ENCODE measurements around the gene ZMIZ1.
A peak's percentile ranks its signal among the peaks of the same experiment; 100 is the strongest.

The ZMIZ1 gene

DNA sequence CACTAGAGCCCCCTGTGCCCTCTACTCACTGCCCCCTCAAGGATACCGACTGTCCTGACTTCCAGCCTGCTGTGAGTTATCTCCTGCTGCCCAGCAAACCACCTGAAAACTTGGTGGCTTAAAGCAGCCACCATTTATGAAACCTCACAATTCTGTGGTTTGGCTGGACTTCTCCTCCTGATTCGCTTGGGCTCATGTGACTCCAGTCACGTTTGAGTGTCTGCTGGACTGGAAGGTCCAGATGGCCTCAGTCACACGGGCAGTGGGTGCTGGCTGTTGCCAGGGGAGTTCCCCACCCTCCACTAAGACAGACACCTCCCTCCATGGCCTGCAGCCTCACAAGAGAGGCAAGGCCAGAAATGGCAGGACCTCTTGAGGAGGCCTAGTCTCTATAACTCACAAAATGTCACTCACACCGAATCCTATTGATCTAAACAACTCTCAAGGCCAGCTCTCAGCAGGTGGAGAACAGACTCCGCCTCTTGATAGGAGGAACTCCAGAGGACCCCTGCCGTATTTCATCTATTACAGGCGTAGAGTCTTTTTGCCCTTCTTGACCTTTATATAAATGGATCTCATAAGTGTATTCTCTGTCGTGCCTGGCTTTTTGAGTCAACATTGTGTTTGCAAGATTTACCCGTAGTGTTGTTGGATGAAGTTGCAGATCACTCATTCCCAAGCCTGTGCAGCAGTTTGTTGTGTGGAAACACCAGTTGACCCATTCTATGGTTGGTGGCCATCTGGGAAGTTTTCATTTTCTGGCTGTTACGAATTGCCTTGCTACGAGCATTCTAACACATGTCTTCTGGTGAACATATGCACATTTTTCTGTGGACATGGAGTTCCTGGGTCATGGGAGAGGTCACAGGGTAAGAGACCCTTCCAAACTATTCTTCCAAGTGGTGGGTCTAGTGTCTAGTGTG is 48.3 kb downstream of the ZMIZ1 start:
- peak; percentile 68 for DNase-seq (ENCODE audit: low spot score)

DNA sequence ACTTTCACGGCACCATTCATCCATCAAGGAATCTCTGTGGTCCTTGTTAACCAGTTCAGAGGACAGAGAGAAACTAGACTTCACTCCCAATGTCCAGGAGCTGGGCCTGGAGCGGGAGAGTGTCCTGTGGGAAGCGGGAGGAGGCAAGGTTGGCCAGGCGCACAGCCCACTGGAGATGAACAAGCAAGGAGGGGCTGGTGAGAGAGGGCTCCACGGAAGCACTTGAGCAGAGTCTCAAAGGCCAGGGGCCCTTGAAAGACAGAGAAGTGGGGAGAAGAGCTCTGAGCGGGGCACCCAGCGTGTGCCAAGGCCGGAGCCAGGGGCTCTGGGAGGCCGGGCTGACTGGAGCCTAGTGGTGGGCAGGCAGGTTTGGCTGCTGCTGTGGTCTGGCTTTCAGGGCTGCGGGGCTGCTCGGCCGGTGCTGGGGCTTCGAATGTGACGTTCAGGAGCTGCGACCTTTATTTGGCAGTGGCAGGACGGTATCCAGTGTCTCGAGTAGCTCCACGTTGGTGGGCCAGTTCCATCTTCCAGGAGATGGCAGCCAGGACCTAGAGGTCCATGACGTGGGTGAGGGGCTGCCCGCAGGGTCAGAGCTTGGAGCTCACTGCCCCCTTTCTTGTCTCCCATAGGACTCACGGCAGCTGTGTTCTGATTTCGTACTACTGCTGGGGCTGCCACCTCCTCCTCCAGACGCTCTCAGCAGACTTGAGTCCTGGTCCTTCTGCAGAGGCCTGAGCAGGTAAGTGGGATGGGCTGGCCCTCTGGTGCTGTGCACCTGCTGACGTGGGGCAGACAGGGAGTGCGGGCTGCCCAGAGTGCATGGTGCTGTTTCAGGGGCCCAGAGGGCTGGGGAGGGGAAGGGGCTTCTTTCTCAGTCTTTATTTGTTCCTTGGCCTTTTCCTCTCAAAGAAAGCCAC is 49.8 kb downstream of the ZMIZ1 start:
- DNase-seq (ENCODE audit: low spot score) = no peak

DNA sequence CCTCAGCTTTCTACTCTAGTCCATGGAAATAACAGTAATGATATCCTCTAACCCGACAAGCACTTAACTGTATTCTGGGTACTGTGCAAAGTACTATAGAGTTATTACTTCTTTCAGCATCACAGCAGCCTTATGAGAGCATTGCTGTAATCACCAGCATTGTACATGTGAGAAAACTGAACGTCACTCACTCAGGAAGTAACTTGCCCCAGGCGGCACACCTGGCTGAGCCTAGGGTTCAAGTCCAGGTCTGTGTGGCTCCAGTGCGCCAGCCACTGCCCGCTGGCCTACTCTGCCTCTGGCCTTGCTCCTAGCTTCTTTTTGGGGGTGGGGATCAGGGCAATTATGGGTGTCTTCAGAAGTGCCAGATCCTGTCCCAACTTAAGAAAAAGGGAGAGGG is 50.5 kb downstream of the ZMIZ1 start:
- no peak for DNase-seq (ENCODE audit: low spot score)

DNA sequence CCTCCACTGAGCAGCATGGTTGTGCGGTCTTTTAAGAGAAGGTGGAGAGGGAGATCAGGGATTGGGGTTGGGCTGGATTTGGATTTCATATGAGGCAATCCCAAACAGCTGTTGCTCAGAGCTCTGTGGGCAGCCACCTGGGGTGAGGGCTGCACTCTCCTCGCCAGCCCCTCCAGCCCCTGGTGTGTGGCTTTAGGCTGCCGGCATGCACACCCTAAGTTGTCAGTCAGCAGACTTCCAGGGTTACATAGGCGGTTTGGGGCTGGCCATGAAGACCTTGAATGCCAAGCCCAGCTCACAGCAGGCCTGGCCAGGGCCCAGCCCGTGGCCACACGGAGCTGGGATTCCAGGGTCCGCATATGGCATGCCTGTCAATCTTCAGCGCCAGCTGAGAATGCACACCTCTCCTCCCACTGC is 54.8 kb downstream of the ZMIZ1 start:
- no peak for DNase-seq (ENCODE audit: low spot score)

DNA sequence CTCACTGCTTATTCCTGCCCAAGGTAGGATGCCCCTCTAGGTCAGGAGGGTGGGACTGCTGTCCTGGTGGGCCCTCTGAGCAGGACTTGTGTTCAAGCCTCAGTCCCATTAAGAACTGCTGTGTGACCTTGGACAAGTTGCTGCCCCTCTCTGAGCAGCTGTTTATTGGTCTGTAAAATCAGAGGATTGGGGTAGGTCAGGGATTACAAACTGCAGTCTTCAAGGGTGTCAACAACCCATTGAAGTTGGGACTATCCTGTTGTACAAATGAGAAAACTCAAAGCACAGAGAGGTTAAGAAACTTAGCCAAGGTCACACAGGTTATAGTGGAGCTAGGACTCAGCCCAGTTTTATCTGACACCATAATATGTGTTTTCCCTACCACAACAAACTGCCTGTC is 55.3 kb downstream of the ZMIZ1 start:
- DNase-seq (ENCODE audit: low spot score) = no peak

DNA sequence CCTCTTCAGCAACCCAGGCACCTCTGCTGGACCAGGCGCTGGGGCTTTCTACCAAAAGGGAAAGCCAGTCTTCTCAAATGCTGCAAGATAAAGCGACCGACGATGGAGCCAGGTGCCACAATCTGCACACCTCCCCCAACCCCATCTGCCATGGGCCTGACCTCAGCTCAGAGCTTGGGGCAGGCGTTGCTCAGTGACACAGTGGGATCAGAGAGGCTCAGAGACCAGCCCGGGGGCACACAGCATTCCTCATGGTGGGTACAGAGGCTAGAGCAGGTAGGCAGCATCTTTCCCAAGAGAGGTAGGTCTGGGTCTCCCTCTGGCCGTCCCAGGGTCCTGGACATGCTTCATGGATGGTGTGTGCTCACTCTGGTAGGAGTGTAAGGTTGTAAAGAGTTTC is 56.3 kb downstream of the ZMIZ1 start:
- no peak for DNase-seq (ENCODE audit: low spot score)

DNA sequence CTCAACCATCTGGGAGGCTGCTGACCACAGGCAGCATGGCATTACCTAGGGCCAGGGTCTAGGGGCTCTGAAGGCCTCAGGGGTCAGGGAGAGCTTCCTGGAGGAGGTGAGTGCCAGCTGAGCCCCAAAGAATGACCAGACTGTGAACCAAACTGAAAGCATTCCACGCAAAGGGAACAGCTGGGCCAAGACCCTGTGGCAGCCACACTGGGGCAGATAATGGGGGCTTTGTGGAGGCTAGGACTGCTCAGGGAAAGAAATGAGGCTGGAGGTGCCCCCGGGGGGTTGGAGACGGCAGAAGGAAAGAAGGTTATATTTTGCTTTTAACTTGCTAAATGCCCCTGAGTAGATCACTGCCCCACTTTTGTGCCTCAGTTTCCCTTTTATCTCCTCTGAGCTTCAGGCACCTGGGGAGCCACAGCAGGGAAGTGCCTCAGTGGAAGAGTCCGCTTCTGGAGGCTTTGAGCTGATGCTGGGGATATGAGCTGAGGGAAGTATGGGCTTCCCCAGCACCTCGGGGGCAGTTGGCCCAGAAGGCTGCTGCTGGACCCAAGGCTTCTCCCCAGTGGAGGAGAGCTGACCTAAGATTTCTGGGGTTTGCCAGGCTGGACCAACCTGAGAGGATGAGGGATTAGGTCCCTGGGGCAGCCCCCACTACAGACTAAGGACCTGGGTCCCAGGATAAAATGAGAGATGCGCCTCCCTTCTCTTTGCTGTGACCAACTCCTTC is 57.8 kb downstream of the ZMIZ1 start:
- DNase-seq (ENCODE audit: low spot score) = no peak

DNA sequence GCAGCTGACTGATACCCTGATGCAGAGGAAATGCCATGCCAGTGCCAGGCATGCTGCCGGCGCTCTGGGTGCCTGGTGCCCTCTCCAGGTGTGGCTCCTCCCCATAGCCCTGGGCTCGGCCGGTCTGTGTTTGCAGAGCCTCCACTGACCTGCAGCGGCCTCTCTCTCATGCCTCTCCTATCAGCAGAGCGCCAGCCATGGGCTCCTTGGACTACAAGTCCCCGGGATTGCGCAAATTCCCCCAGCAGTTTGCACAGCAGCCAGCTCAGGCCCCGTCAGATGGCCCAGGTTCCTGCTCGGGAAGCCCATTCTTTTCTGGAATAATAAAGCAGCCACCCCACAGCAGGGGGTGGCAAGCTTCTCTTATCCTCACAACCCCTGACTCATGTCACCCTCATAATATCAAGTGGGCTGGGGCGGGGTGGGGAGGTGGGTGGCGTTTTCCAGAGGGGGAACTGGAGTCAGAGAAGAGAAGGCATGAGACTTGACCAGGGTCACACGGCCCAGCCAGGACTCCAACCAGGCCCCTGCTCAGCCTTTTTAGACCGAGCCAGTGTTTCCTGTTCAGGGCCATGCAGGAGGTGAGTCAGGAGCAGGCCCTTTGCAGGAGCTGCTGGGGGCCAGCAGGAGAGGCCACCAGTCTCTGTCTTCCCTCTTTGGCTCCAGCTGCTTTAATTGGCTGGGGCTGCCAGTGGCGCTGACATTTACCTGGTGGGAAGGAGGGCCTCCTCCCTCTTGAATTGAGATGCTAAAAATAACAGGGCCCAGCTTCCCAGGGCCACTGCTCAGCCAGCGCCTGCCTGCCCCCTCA is 58.6 kb downstream of the ZMIZ1 start:
- DNase-seq (ENCODE audit: low spot score) = peak; percentile 59

DNA sequence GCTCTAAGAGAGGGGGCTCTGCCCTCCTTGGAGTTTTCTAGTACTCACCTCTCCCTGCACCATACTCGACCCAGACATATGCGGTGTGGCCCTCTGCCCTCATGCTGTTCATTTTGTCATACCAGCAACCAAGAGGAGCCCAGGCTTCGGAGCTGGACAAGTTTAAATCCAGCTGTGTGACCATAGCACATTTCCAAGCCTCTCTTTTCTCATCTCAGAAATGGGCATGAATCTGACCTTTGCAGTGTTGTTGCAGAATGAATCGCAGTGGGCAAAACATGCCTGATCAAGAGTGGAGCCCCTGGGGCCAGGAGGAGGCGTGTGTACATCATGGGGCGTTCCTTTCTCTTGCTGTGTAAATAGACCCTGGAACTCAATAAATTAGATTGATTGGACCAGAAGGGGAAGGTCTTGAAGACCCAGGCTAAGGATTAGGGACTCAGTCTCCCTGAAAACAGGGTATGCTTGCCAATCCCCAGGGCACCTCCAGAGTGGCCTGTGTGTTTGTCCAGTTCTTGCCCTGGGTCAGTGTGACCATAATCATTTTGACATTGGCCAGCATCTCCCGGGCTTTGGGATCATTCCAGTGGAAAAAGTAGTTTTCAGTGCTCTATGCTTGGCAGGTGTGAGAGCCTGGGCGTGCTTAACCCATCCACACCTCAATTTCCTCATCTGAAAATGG is 59.6 kb downstream of the ZMIZ1 start:
- no peak for DNase-seq (ENCODE audit: low spot score)

DNA sequence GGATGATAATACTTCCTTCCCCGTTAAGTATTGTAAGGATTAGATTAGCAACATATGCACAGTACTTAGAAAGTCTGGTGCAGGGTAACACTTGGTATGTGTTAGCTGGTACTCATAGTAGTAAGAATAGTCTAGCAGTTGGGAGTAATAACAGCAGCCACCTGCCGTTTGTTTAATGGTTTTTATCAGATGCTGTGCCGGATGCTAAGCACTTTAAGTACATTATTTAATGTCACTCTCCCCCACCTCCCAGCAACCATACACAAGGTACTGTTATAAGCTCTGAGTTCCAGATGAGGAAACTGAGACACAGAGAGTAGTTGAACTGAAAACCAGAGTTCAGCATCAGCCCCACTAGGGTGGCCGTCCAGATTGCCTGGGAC is 60.1 kb downstream of the ZMIZ1 start:
- DNase-seq (ENCODE audit: low spot score) = no peak

DNA sequence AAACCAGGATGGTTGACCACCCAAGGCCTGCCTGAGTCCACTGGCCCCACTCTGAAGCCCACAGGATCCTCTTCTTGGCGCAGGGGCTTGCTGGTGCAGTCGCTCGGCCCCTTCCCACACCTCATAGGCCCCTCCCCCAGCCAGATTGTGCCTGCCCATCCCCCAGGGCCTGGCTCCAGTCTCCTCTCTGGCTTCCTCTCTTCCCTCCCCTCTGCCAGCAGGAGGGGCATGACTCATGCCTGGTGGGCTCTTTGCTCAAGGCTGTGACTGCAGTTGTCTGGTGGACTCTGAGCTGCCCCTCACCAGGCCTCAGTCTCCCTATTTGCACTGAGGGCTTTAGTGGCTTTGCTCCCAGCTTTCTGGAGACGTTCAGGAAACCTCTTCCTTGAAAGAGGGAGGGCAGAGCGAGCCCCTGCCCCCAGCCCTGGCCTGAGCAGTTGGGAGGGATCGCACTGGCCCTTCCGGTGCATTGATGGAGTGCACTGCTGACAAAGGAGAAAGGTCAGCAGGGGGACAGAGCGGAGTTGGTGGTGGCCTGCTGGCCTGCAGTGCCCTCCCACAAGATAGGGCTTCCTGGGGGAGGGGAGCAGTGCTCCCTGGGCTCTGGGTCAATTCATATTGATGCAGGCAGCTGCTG is 60.7 kb downstream of the ZMIZ1 start:
- peak; percentile 86 for DNase-seq (ENCODE audit: low spot score)

DNA sequence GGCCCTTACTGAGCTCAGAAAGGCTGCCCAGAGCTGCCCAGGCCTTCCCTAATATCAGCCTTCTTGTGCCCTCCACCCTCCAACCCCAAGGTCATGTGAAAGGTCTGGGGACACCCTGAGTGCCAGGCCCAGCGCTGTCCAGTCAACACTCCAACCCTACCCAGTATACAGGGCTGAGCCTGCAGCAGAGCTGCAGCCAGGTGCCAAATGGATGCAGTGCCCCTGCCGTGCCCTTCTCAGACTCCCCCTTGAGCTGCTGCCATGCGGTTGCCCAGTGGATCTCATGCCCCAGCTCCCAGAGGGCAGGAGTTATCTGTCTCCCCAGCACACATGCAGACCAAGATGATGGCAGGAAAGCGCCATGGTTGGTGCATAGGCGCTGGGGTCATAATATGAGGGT is 61.5 kb downstream of the ZMIZ1 start:
- no peak for DNase-seq (ENCODE audit: low spot score)

DNA sequence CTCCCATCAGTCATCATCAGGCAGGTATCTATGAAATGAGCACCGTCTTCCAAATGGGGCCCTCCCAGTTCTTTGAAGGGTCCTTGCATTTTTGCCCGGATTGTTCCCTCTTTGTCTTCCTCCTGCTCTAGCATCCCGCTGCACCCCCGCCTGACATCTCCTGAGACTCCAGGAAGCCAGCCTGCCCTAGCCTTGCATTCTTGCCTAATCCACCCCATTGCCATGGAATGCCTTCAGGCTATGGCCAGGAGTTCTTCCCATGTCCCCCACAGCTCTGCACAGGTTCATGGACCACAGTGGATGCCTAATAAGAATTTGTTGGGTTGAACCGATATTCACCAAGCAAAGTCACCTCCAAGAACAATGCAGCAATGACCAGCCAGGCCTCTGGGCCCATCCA is 62.1 kb downstream of the ZMIZ1 start:
- DNase-seq (ENCODE audit: low spot score) = no peak

DNA sequence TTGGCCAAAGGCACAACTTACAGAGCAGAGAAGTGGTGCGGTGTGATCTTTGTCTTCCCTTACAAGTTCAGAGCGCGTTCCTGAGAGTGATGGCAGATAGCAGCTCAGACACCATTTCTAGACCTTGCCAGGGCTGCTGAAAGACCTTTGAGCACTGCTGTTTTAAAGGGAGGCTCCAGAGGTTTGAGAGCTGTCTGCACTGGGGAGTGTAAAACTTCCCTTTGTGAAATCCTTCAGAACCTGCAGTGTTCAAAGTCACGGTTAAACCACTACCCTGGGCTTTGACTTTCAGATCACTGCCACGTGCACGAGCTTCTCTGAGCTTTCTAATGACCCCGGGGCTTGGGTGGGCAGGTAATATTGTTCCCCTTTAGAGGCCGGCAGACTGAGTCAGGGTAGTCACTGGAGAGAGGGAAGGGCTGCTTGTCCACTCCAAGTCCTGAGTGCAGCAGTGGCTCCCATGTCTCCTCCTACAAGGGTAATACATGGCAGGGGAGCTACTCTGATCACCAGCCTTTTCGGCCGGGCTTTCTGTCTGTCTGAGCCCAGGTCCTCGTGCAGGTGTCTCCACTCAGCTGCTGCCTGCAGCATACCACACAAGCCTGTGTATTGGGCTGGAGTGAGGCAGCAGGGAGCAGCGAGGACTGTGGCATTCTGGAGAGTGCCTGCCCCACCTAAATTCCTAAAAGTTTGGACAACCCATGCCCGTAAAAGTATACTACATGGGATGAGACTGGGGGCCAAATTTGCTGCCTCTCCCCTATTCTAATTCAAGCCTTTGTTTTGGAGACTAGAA is 63.3 kb downstream of the ZMIZ1 start:
- no peak for DNase-seq (ENCODE audit: low spot score)

DNA sequence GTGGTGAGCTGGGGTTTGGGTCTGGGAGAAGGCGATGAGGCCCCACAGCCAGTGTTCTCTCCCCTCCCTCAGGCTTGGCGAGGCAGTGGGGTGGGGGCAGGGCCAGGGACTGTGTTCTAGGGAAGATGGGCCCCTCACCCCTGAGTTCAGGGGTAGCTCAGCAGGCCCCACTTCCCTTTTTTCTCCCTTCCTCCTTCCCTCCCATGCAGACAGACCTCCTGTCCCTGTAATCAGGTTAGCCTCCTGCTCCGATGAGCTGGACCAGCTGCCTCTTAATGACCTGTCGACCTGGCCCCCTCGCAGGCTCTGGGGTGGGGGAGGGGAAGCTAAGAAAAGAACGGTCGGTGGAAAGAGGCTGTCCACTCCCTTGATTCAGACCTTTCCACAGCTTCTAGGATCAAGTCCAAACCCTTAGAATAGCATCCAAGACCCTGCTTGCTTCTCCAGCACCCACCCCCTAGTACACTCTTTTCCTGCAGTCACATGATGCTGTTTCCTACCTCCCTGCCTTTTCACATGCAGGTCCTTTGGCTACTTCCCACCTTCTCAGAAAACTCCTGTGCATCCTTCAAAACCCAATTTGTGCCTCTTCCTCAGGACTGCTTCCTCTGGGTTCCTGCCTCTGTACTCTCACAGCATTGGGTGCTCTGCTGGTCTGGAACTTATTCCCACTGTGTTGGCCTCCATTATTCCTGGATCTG is 64.1 kb downstream of the ZMIZ1 start:
- no peak for DNase-seq (ENCODE audit: low spot score)

DNA sequence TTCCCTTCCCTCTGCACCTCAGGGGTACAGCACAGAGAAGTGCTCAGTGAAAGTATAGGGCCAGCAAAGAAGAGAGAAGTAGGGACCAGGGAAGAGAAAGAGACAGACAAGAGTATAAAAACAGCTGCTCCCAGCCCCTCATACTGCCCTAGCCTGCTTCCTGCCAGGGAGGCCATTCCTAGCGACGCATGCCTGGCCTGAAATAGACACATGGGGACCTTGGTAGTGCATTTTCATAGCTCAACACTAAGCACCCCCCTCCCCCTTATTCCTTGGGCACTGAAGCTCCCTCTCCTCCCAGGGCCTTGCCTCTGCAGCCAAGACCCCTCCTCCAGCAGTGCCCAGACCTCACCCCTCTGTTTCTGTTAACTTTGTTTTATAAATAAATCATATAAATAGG is 64.7 kb downstream of the ZMIZ1 start:
- DNase-seq (ENCODE audit: low spot score) = no peak

DNA sequence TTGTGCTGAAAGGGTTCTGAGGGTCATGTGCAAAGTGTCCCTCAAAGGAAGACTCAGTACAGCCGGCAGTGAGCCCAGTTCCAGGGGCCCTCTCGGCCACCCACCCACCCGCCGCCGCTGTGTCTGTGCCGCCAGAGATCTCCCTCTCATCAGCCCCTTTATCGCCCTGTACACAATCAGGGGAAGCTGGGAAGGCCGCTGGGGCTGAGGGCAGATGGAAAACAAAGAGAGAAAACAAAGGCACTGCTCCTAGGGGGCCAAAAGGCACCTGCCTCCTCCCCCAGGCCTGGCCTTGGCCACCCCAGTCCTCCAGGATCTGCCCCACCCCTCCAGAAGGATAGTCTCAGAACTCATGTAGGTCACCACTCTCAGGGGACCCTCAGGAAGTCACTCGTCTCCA is 67.0 kb downstream of the ZMIZ1 start:
- no peak for DNase-seq (ENCODE audit: low spot score)

DNA sequence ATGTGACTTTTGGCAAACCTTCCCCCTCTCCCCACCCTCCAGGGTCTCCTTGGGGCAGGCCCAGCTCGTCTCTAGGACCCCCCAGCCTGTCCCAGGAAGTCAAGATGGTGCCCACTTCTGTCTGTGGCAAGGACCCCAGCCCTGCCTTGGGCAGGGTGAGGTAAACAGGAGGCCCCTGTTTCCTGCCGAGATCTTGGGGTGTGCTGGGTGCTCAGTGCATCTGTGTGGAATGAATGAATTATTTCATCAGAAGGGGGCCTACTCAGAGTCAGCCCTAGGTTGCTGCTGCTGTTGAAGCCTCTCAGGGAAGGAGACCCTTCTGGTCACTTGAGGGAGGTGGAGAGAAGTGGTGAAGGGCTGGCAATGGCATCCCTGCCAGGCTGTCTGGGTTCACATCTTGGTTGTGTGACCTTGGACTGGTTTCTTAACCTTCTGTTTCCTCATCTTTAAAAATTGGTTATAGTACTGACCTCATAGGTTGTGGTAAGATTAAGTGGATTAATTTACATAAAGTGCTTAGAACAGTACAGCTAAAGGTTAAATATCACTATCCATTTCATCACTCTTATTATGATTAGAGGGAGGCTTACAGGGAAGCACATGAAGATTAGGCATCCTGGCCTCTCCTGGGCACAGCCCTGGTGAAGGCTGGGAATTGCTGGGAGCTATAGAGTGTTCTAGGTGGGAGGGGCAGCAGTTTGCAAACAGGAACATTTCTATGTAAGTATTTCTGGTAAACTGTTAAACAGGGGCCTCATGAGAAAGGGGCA is 67.7 kb downstream of the ZMIZ1 start:
- DNase-seq (ENCODE audit: low spot score) = no peak

Measured in hepatic stellate cell (primary cell).